Panc1 (cell line): ENCODE results near the gene MAMDC2. TPM values are rescaled to one million over a fixed set of nuclear protein-coding genes. Genes with fewer than 3 reads are reported as not detected.

Experiments
- ATAC-seq: fragments of 200-7000 bp; cut with Tn5 transposase; 2 replicates; pipeline ENCODE4 v1.9.1; 2020; ENCODE audit warnings: mild to moderate bottlenecking, moderate library complexity
- BruUV-seq: library from RNA; stranded (reverse); fragments of 400-500 nt; replicated peaks from 2 replicates; lab custom pipeline; 2021; lab: Mats Ljungman, UMichigan
- CTCF ChIA-PET: fragments of 300-600 bp; sonication (Branson Sonifier 250); formaldehyde crosslinking; loops from one replicate; lab custom pipeline; 2022; ENCODE audit warnings: antibody characterized with exemption; lab: Charles Lee
- POLR2A ChIA-PET: fragments of 300-600 bp; sonication (Branson Sonifier 250); formaldehyde crosslinking; loops from one replicate; lab custom pipeline; 2022; ENCODE audit warnings: antibody characterized with exemption; lab: Charles Lee
- DNase-seq: peaks from one replicate; pipeline ENCODE4 v3.0.0-alpha.2; 2010; ENCODE audit warnings: low read depth, low spot score
- H3K27ac ChIP-seq: 2 replicates; pipeline ENCODE4 v1.5.1; 2011; ENCODE audit warnings: mild to moderate bottlenecking, low read length, inconsistent platforms
- H3K27me3 ChIP-seq: fragments of 200-500 bp; sonication (Bioruptor generic); 2 replicates; pipeline ENCODE4 v1.6.0; 2014; ENCODE audit warnings: low read length, inconsistent platforms; ENCODE audit not compliant: control insufficient read depth, insufficient read depth
- H3K36me3 ChIP-seq: fragments of 200-500 bp; sonication (Bioruptor generic); 2 replicates; pipeline ENCODE4 v1.5.1; 2014; ENCODE audit warnings: inconsistent platforms, mild to moderate bottlenecking, low read length, moderate library complexity; ENCODE audit not compliant: control insufficient read depth, insufficient read depth
- H3K4me1 ChIP-seq: 2 replicates; pipeline ENCODE4 v1.5.1; 2011; ENCODE audit warnings: inconsistent platforms, mild to moderate bottlenecking, low read length, moderate library complexity; ENCODE audit not compliant: control insufficient read depth, insufficient read depth
- H3K4me3 ChIP-seq, 2 experiments: 2 replicates each; pipeline ENCODE4 v1.5.1; 2011 to 2012; ENCODE audit warnings: low read depth in 2 of 2, low read length in 2 of 2, mild to moderate bottlenecking in 2 of 2, inconsistent platforms in 1 of 2, moderate library complexity in 1 of 2
- H3K9me3 ChIP-seq: fragments of 200-500 bp; sonication (Bioruptor generic); 2 replicates; pipeline ENCODE4 v1.5.1; 2014; ENCODE audit warnings: low read depth, mild to moderate bottlenecking, inconsistent platforms, low read length, moderate library complexity; ENCODE audit not compliant: control insufficient read depth, insufficient read depth
- CTCF ChIP-seq: fragments of 450-650 bp; IDR thresholded peaks from 2 replicates; pipeline ENCODE4 v1.5.1; 2017; ENCODE audit warnings: mild to moderate bottlenecking
- POLR2AphosphoS5 ChIP-seq: IDR thresholded peaks from 2 replicates; pipeline ENCODE4 v1.6.1; 2012; ENCODE audit warnings: mild to moderate bottlenecking, low read depth, low read length, moderate library complexity
- REST ChIP-seq, 2 experiments: IDR thresholded peaks; 2 replicates each; pipeline ENCODE4 v1.6.1; 2011 to 2012; ENCODE audit warnings: low read depth in 2 of 2, control low read depth in 1 of 2, low read length in 1 of 2, mild to moderate bottlenecking in 1 of 2, moderate library complexity in 1 of 2; ENCODE audit not compliant: insufficient read depth in 1 of 2
- SIN3A ChIP-seq: IDR thresholded peaks from 2 replicates; pipeline ENCODE4 v1.6.1; 2012; ENCODE audit warnings: low read depth, mild to moderate bottlenecking, low read length, moderate library complexity, borderline replicate concordance; ENCODE audit not compliant: insufficient read depth
- TCF7L2 ChIP-seq: IDR thresholded peaks from 2 replicates; pipeline ENCODE4 v1.6.1; 2011; ENCODE audit warnings: mild to moderate bottlenecking, low read depth, low read length, inconsistent platforms
- in situ Hi-C: cut with HindIII; loops from 2 replicates; pipeline ENCODE4 v1.10.0; 2016; ENCODE audit warnings: low sequenced_read_pairs, low pct_unique_long_range_greater_than_20kb
- intact Hi-C: fragments of 100-400 bp; cut with micrococcal nuclease; formaldehyde crosslinking; loops from one replicate; pipeline ENCODE4 v1.10.0; 2022; ENCODE audit not compliant: unreplicated experiment
- total RNA-seq: library from RNA; stranded (reverse); gene quantifications from one replicate; pipeline ENCODE4 v1.2.1, GENCODE V29; 2021; ENCODE audit not compliant: unreplicated experiment

Gene MAMDC2
- total RNA-seq, 1 experiment from 2014 or later = 1.5 TPM

GRCh38 chr9:70111641-70112236, 68.1 kb downstream of the MAMDC2 start:
- no peak for TF ChIP-seq TCF7L2
- TF ChIP-seq CTCF = no peak
- TF ChIP-seq POLR2AphosphoS5 = no peak
- TF ChIP-seq SIN3A = no peak
- no peak for TF ChIP-seq REST (IDR thresholded peaks at IDR 0.05; ENCODE audit: insufficient read depth in 1 of 2, low read depth in 2 of 2, low read length in 1 of 2)
- DNase-seq = no peak
- POLR2A ChIA-PET = no interaction called here
- CTCF ChIA-PET = no interaction called here
- intact Hi-C loops (loop anchor here (1.0 to 2.0 kb wide), 2 partner anchors 67 to 139 kb away; no protein-coding TSS in a partner anchor), in situ Hi-C loops (no loop called here)
- Histone ChIP-seq H3K4me1 (no peaks in the 10 kb centered on the region), H3K9me3 (no peaks in the 10 kb centered on the region), H3K27me3 (no peaks in the 10 kb centered on the region), H3K36me3 (no peaks in the 10 kb centered on the region), H3K27ac (no peak overlapping the region), H3K4me3 (no peak overlapping the region)
- no TSS peak for BruUV-seq
- no peak for ATAC-seq

- ATAC-seq (no peak), DNase-seq (no peak)
- no peaks in the 10 kb centered on the region for H3K9me3 ChIP-seq
- in situ Hi-C loops = no loop called here
- intact Hi-C loops = no loop called here
- H3K27ac ChIP-seq = no peak overlapping the region
- POLR2A ChIA-PET = no interaction called here
- TF ChIP-seq TCF7L2 (no peak), REST (IDR thresholded peaks at IDR 0.05; ENCODE audit: insufficient read depth in 1 of 2, low read depth in 2 of 2, low read length in 1 of 2) (no peak), CTCF (no peak), POLR2AphosphoS5 (no peak), SIN3A (no peak)
- CTCF ChIA-PET = interaction anchor here (0.5 to 1.3 kb wide), 2 partner anchors 142 to 150 kb away, joined by 4 to 8 read pairs; no protein-coding TSS in a partner anchor
- no peaks in the 10 kb centered on the region for H3K36me3 ChIP-seq
- H3K27me3 ChIP-seq = no peaks in the 10 kb centered on the region
- H3K4me1 ChIP-seq = no peaks in the 10 kb centered on the region
- BruUV-seq = no TSS peak
- no peak overlapping the region for H3K4me3 ChIP-seq
These were observed 69.3 kb downstream of the MAMDC2 start for GRCh38 chr9:70112981-70113380.
